Measurements from ENCODE around the gene NAA35. TPM values are rescaled to one million over a fixed set of nuclear protein-coding genes. Genes with fewer than 3 reads are reported as not detected.

The NAA35 gene
- total RNA-seq = 10 to 100 TPM; 20.4 to 23.2 TPM

DNA sequence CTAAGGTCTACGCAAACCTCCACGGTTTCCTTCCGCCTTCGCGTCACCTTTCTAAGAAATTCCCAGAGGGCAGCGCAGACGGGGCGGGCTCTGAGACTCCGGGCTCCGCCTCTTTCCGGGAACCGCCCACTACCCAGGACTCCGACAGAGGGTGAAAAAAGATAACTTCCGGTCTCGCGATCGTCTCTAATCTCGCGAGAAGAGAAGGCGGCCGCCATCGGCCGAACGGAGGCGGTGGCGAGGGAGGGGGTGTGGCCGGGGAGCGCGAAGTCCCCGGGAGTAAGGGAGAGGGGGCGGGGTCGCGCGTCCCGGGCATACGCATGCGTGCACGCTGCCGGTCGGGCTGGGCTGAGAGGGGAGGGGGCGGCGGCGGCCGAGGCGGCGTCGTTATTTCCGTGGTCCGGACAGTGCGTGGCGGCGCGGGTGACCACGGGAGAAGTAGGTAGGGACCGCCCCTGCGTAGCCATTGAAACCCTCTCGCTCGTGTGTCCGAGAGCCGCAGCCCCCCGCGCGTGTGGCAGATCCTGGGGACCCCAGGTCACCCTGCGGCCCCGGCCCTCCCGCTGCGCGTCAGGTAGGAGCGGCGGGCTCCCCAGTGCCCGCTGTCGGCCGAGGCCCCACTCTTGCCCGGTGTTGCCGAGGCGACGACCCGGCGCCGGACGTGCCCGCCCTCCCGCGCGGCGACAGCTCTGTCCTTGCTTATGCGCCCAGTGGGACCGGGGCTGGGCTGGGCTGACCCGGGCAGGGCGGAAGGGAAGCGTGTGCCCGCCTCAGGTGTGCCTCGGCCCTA lies at the start of gene NAA35:
TSS of gene NAA35 (plus strand) at position 315 of the 790 bp plus-strand sequence. CDS start 1,014 bp downstream, outside the sequence.

Other genes with a start within 250 kb of the NAA35 start
- 10 to 100 TPM; 41.4 to 41.8 TPM for gene AGTPBP1, start 199.2 kb upstream of the NAA35 start, total RNA-seq
- gene GOLM1, start 158.4 kb downstream of the NAA35 start, total RNA-seq = under 1 TPM; 0.55 to 0.77 TPM